PC-9 (cell line): Measurements from ENCODE around the gene AGTR1. TPM values are rescaled to one million over a fixed set of nuclear protein-coding genes. Genes with fewer than 3 reads are reported as not detected.

Source experiments
- BruUV-seq: library from RNA; stranded (reverse); fragments of 400-500 nt; replicated peaks from 2 replicates; lab custom pipeline; 2021; lab: Mats Ljungman, UMichigan
- CTCF ChIA-PET: fragments of 300-600 bp; sonication (Branson Sonifier 250); formaldehyde crosslinking; loops from one replicate; lab custom pipeline; 2022; ENCODE audit warnings: antibody characterized with exemption; lab: Charles Lee
- POLR2A ChIA-PET: fragments of 300-600 bp; sonication (Branson Sonifier 250); formaldehyde crosslinking; loops from one replicate; lab custom pipeline; 2022; ENCODE audit warnings: antibody characterized with exemption; ENCODE audit not compliant: unreplicated experiment; lab: Charles Lee
- DNase-seq, 2 experiments: peaks; one replicate each; pipeline versions ENCODE4 v3.0.0 to v3.0.0-alpha.2; 2015 to 2022; ENCODE audit warnings: mixed read lengths in 1 of 2
- H2AFZ ChIP-seq: fragments of 200-600 bp; sonication (generic); 2 replicates; pipeline ENCODE4 v1.8.1; 2017; ENCODE audit warnings: antibody characterized with exemption
- H3F3A ChIP-seq: fragments of 200-600 bp; sonication (generic); 2 replicates; pipeline ENCODE4 v1.8.1; 2017; ENCODE audit warnings: antibody characterized with exemption, mild to moderate bottlenecking, low read depth; ENCODE audit not compliant: insufficient read depth
- H3K27ac ChIP-seq: fragments of 200-600 bp; sonication (generic); 2 replicates; pipeline ENCODE4 v1.6.1; 2016; ENCODE audit warnings: mixed run types
- H3K27me3 ChIP-seq: fragments of 200-600 bp; sonication (generic); 2 replicates; pipeline ENCODE4 v1.6.1; 2016; ENCODE audit warnings: low read depth, mixed run types; ENCODE audit not compliant: insufficient read depth
- H3K36me3 ChIP-seq: fragments of 200-600 bp; sonication (generic); 2 replicates; pipeline ENCODE4 v1.6.1; 2016; ENCODE audit warnings: low read depth, mixed run types
- H3K4me1 ChIP-seq: fragments of 200-600 bp; sonication (generic); replicated peaks from 2 replicates; pipeline ENCODE4 v1.6.1; 2016; ENCODE audit warnings: mixed run types; ENCODE audit not compliant: insufficient read depth
- H3K4me2 ChIP-seq: fragments of 200-600 bp; sonication (generic); 2 replicates; pipeline ENCODE4 v1.6.1; 2017; ENCODE audit warnings: mixed run types
- H3K4me3 ChIP-seq: fragments of 200-600 bp; sonication (generic); 2 replicates; pipeline ENCODE4 v1.6.1; 2016; ENCODE audit warnings: mixed run types
- H3K79me2 ChIP-seq: fragments of 200-600 bp; sonication (generic); 2 replicates; pipeline ENCODE4 v1.6.1; 2017; ENCODE audit warnings: low read depth, mixed run types
- H3K9me2 ChIP-seq: fragments of 200-600 bp; sonication (generic); 2 replicates; pipeline ENCODE4 v1.8.1; 2017; ENCODE audit warnings: mild to moderate bottlenecking; ENCODE audit not compliant: insufficient read depth
- H3K9me3 ChIP-seq: fragments of 200-600 bp; sonication (generic); 2 replicates; pipeline ENCODE4 v1.8.1; 2016; ENCODE audit warnings: low read depth; ENCODE audit not compliant: insufficient read depth
- H4K20me1 ChIP-seq: fragments of 200-600 bp; sonication (generic); 2 replicates; pipeline ENCODE4 v1.8.1; 2017; ENCODE audit not compliant: insufficient read depth
- EZH2 ChIP-seq: fragments of 200-600 bp; sonication (generic); IDR thresholded peaks from 2 replicates; pipeline ENCODE4 v1.8.0; 2017; ENCODE audit warnings: antibody characterized with exemption, low read depth
- intact Hi-C: fragments of 100-400 bp; cut with micrococcal nuclease; formaldehyde crosslinking; loops from one replicate; pipeline ENCODE4 v1.10.0; 2022; ENCODE audit not compliant: unreplicated experiment
- total RNA-seq: library from RNA; stranded (reverse); gene quantifications from 2 replicates; pipeline ENCODE4 v1.2.3, GENCODE V29; 2021
- TF ChIP-seq, protein P1 (sequence below): fragments of 200-600 bp; sonication (generic); conservative IDR thresholded peaks from 2 replicates; pipeline ENCODE4 v1.6.1; 2017; ENCODE audit warnings: mixed run types, antibody characterized with exemption, mild to moderate bottlenecking, moderate library complexity

The AGTR1 gene
- total RNA-seq, 1 experiment from 2014 or later, result not detected

DNA sequence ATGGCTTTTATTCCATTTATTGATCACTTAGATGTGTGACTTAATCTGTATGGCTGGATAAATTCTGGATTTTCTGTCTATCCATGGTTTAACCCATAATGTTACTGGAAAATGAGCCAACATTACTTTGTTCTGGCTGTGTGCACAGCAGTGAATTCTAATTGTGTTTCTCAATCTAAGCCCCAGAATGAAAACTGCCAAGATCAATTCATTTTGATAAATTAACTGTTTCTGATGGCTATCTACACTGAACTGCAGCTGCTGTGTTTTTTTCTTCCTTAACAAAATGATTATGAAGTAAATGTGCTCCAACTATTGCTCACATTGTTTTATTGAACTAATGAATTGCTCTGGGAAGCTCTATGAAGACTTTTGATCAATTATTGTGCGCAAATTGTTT, 94.2 kb downstream of the AGTR1 start:
- no peaks in the 10 kb centered on the region for H3K79me2 ChIP-seq
- H3K4me3 ChIP-seq, result no peak overlapping the region
- intact Hi-C loops, result no loop called here
- H3K4me2 ChIP-seq, result no peak overlapping the region
- no TSS peak for BruUV-seq
- ChIA-PET POLR2A (no interaction called here), CTCF (no interaction called here)
- H3F3A ChIP-seq, result no peaks in the 10 kb centered on the region
- no peak for TF ChIP-seq EZH2
- TF ChIP-seq, protein P1, sequence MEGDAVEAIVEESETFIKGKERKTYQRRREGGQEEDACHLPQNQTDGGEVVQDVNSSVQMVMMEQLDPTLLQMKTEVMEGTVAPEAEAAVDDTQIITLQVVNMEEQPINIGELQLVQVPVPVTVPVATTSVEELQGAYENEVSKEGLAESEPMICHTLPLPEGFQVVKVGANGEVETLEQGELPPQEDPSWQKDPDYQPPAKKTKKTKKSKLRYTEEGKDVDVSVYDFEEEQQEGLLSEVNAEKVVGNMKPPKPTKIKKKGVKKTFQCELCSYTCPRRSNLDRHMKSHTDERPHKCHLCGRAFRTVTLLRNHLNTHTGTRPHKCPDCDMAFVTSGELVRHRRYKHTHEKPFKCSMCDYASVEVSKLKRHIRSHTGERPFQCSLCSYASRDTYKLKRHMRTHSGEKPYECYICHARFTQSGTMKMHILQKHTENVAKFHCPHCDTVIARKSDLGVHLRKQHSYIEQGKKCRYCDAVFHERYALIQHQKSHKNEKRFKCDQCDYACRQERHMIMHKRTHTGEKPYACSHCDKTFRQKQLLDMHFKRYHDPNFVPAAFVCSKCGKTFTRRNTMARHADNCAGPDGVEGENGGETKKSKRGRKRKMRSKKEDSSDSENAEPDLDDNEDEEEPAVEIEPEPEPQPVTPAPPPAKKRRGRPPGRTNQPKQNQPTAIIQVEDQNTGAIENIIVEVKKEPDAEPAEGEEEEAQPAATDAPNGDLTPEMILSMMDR, result no peak
- DNase-seq, result no peak
- H3K9me3 ChIP-seq, result no peaks in the 10 kb centered on the region
- H3K36me3 ChIP-seq, result no peaks in the 10 kb centered on the region
- peaks cover 16% of the 10 kb centered on the region for H3K4me1 ChIP-seq
- H2AFZ ChIP-seq, result no peak overlapping the region
- H4K20me1 ChIP-seq, result no peaks in the 10 kb centered on the region
- no peaks in the 10 kb centered on the region for H3K27me3 ChIP-seq
- H3K27ac ChIP-seq, result no peak overlapping the region
- H3K9me2 ChIP-seq, result no peaks in the 10 kb centered on the region; the same call in 1 of the 2 replicates

- H3K36me3 ChIP-seq, result no peaks in the 10 kb centered on the region
- CTCF ChIA-PET, result no interaction called here
- H4K20me1 ChIP-seq, result no peaks in the 10 kb centered on the region
- TF ChIP-seq, protein P1, result no peak
- TF ChIP-seq EZH2, result no peak
- POLR2A ChIA-PET, result no interaction called here
- H3K9me2 ChIP-seq, result no peaks in the 10 kb centered on the region; the same call in 1 of the 2 replicates
- BruUV-seq, result no TSS peak
- H2AFZ ChIP-seq, result no peak overlapping the region
- H3K27ac ChIP-seq, result no peak overlapping the region
- H3K4me3 ChIP-seq, result no peak overlapping the region
- no peak for DNase-seq
- H3K4me2 ChIP-seq, result no peak overlapping the region
- H3F3A ChIP-seq, result no peaks in the 10 kb centered on the region
- H3K27me3 ChIP-seq, result no peaks in the 10 kb centered on the region
- intact Hi-C loops, result no loop called here
- no peaks in the 10 kb centered on the region for H3K79me2 ChIP-seq
- no peaks in the 10 kb centered on the region for H3K9me3 ChIP-seq
- H3K4me1 ChIP-seq, result peaks cover 21% of the 10 kb centered on the region
These were observed 94.8 kb downstream of the AGTR1 start for GRCh38 chr3:148792516-148792915.

Other genes starting within 250 kb of the AGTR1 start
- not detected in 2 replicates for gene CPB1, start 129.9 kb downstream of the AGTR1 start, total RNA-seq
- gene CPA3, start 167.4 kb downstream of the AGTR1 start, total RNA-seq, result not detected in 2 replicates